COLO829 (cell line): ENCODE data around the gene C15orf61.

Experiments
- DNase-seq: peaks from one replicate; pipeline ENCODE4 v3.0.0; 2012; ENCODE audit warnings: low spot score

C15orf61 gene

GRCh38 chr15:67515090-67515489 lies 5.8 kb upstream of the C15orf61 start:
- no peak for DNase-seq

- no peak for DNase-seq
These were observed 5.4 kb upstream of the C15orf61 start for GRCh38 chr15:67515557-67515956.

- no peak for DNase-seq
These were observed 456 bp upstream of the C15orf61 start for GRCh38 chr15:67520321-67521028.

DNA sequence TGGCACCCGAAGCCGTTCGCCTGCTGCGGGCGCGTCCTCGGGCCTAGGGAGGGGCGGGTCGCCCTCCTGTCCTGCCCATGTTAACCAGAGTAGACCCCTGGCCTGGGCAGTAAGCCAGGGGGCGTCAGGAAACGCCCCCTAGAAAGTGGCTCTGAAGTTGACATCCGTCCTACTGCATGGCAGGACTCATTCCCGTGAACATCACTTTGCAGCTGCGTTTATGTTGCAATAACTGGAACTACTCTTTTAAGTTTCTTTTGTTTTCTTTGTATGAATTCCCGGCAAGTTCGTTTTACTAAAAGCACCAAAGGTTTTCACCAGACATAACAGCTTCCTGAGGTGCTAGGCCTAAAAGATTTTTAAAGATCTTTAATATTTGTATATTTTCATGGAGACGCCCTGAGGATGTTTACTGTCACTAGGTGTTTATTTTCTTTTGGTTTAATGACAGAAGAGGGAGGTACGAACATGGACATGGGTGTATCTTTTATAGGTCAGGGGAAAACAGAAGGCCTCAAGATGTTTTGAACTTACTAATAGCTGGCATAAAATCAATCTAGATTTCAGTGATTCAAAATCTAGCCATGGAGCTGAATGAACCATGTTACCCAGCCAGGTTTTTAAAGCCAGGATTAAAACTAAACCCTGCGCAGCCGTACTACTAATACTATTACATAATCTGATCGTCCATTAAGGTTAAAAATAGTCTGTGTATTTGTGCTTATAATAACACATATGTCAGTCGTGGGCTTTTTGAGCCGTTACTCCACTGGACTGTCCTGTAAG lies 1.0 kb downstream of the C15orf61 start:
- DNase-seq = no peak

DNA sequence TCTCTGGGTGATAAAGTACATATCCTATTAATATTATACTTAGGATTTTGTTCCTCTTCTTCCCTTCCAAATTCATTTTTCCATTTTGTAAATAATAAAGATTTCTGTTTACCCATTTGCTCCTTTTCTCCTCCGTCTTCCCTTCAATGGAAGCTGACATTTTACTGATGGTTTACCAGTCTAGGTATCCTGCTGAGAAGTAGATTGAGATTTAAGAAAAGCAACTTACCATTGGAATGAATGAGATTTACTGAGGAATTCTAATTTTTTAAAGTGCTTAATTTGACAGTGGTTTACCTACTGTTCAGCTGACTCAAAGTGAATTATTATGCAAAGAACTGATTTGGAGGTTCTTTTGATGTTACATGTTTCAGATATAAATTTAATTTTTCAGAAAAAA lies 2.4 kb downstream of the C15orf61 start:
- no peak for DNase-seq

GRCh38 chr15:67524235-67524634 lies 3.3 kb downstream of the C15orf61 start:
- no peak for DNase-seq

GRCh38 chr15:67528513-67528912 lies 7.6 kb downstream of the C15orf61 start:
- DNase-seq = no peak

DNA sequence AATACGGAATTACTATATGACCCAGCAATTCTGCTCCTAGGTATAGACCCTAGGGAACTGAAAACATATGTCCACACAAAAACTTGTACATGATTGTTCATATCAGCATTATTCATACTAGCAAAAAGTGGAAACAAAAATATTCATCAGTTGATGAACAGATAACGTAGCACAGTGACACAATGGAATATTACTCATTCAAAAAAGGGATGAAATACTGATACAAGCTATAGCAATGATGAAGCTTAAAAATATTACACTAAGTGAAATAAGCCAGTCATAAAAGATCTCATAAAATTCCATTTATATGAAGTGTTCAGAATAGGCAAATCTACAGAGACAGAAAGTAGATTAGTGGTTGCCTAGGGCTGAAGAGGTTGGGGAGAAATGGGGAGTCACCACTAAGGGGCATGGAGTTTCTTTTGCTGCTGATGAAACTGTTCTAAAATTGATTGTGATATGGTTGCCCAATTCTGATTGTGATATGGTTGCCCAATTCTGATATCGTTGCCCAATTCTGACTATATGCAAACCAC lies 10.5 kb downstream of the C15orf61 start:
- DNase-seq = no peak

DNA sequence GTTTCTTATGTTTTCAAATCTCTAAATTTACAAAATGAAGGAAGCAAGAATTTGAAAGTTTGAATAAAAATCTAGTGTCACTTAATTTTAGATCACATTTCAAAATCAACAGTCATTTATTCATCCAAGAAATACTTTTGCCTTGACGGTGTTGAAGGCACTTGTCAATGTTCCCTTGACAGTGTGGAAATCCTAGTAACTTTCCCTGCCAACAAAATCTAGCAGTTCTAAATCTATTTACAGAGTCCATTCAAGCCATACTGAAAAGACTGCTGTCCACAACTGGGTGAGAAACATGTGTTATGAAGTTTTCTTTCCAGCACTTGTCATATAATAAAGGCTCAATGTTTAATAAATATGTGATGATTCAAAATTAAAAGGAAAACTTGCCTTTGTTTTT lies 12.9 kb downstream of the C15orf61 start:
- DNase-seq = no peak

GRCh38 chr15:67534360-67534759 lies 13.4 kb downstream of the C15orf61 start:
- no peak for DNase-seq

DNA sequence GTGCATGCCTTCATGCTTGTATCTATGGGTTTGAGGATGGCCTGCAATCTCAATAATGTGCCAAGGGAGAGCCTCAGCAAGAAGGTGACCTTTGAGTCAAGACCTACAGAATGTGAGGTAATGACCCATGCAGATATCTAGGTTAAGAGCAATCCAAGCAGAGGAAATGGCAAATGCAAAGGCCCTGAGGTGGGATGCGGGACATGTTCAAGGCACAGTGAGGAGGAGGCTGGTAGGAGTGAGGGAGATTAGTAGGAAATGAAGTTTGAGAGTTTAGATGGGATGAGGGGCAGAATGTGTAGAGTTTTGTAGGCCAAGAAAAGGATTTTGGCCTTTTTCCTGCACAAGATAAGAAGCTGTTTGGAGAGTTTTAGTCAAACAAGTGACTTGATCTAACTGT lies 16.8 kb downstream of the C15orf61 start:
- DNase-seq = no peak

DNA sequence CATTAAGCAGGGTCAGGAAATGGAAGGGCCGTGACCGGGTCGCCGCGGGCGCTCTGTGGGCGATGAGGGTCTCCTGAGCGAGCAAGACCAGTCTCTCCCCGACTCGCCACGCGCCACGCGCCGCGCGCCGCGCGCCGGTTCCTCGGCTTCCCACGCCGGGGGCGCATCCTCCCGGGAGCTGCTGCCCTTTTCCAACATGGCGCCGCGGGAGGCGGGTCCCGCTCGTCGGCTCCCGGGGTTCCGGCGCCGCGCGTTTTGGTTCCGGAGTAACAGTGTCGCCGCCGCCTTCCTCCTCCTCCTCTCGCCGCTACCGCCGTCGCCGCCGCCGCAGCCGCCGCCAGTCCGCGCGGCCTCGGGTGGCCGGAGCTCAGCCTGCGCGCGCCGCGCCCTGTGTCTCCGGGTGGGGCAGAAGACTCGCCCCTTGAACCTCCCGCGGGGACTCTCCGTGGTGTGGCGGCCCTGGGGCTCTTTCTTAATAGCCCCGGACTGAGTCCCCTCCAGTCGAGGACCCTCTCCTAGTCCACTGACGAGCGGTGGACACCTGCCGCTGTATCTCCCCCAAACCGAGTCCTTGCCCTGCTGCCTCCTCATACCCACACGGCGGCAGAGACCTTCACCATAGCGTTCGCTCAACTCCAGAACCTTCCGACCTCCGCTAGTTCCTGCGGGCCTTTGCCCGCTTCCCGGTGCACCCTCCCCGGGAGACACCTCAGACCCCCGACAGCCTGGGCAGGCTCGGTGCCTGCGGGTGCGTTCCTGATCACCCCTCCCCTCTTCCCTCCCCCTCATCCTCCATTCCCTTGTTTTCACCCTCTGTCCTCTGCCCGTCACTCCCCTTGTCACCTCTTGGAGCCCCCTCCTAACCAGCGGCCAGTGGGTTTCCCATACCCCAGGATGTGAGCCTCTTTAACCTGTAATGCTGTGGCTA lies 21.8 kb downstream of the C15orf61 start, which contains the start of gene MAP2K5:
Gene MAP2K5 (plus strand): TSS at position 284 of the 928 bp plus-strand sequence. CDS start 633 bp downstream, at position 917.
- no peak for DNase-seq

GRCh38 chr15:67543348-67543718 lies 22.4 kb downstream of the C15orf61 start:
- no peak for DNase-seq

GRCh38 chr15:67544475-67544874 lies 23.5 kb downstream of the C15orf61 start:
- no peak for DNase-seq

- DNase-seq = no peak
These were observed 24.9 kb downstream of the C15orf61 start for GRCh38 chr15:67545864-67546263.

DNA sequence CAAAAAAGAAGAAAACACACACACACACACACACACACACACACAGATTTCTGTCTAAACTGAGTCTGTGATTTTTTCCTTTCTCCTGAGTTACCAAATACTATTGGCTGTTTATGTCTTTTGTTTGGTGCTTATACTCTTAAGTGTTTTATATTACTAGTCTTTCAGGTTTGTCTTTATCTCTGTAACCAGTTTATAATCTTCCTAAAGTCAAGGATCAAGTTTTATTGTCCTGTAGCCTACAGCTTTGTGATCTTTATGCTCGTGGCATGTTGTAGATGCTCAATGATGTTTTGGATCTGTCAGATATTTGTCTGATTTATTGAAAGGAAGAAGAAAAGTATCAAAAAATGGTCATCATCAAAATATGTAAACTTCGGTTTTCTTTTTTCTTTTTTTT lies 26.1 kb downstream of the C15orf61 start:
- DNase-seq = no peak

DNA sequence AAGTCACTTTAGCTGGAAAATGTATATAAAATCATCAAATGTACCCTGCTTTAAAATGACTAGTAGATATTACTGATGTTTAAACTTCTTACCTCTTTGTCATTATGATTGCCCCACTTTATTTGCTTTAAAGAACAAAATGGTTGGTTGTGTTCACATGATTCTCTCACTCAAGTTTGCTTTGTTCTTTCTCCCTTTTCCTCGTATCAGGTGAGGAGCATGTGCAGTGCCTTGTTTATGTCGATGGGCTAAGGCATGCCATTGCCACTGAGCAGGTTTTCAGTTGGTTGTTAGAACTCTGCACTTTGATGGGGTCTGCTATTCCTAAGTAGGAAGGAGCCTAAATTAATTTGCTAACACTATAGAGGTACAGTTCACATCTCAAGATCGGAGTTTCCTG lies 26.9 kb downstream of the C15orf61 start:
- DNase-seq = no peak

GRCh38 chr15:67548236-67548852 lies 27.4 kb downstream of the C15orf61 start:
- DNase-seq = no peak

DNA sequence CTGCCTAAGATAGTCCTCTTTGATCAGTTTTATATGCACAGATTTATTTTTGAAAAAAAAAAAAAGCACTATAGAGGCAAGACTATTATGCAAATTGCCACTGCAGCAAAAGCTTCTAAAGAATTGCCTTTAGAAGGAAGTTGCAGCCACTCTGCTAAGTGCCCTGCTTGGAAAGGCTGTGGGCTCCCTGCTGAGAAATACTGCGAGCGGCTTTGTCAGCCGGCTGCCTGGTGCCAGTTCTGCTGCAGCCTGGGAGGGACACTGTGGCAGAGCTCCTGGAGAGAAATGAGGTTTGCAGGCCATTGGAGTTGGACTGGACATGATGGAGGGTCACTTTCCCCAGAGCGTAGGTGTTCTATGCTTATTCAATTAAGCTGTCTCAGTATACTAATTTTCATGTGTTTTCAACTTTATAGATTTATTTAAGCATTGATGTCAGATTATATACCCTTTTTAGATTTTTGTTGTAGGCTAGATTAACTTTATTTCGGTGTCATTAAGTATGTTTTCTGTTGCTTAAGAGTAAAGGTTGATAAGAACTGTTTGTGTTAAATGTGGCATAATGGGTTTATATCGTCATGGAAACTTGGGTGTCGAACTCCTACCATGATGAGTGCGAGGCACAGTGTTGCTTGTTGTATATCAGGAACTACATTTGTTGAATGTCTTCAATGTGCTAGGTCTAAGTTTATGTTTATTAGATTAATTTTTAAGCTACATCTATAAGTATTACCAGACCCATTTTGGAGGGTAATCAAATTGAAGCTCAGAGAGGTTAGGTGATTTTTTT lies 28.1 kb downstream of the C15orf61 start:
- DNase-seq = no peak

DNA sequence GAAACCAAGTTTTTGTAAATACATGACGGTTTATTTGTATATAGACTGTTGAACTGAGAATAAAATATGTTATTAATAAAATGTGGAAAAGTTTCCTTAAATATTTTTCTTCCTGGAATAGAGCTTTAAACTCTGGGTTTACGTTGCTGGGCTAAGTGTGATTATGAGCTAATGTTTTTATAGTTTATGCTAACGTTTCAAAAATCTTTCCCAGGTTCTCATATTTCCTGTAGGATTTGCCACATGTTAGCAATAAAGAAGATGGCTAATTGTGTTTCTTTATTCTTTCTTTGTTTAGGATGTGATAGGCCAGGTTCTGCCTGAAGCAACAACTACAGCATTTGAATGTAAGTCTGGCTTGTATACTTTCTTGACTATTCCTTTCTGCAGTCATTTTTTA lies 28.8 kb downstream of the C15orf61 start:
- DNase-seq = no peak

DNA sequence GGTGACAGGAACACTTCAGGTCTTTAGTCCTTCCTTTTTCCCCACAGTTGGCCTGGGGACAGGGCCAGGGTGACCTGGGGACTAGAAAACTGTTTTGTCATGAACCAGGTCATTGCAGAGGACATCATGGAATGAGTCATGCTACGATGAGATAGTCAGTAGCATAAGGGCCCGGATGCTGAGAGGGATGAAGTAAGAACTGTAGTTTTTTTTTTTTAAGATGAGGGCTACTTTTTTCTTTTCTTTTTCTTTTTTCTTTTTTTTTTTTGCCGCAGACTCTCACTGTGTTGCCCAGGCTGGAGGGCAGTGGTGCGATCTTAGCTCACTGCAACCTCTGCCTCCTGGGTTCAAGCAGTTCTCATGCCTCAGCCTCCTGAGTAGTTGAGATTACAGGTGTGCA lies 29.6 kb downstream of the C15orf61 start:
- no peak for DNase-seq
